PC-9 (cell line): ENCODE measurements around the gene TAB3. TPM values are rescaled to one million over a fixed set of nuclear protein-coding genes. Genes with fewer than 3 reads are reported as not detected.

Experiments
- BruUV-seq: library from RNA; stranded (reverse); fragments of 400-500 nt; replicated peaks from 2 replicates; lab custom pipeline; 2021; lab: Mats Ljungman, UMichigan
- CTCF ChIA-PET: fragments of 300-600 bp; sonication (Branson Sonifier 250); formaldehyde crosslinking; loops from one replicate; lab custom pipeline; 2022; ENCODE audit warnings: antibody characterized with exemption; lab: Charles Lee
- POLR2A ChIA-PET: fragments of 300-600 bp; sonication (Branson Sonifier 250); formaldehyde crosslinking; loops from one replicate; lab custom pipeline; 2022; ENCODE audit warnings: antibody characterized with exemption; ENCODE audit not compliant: unreplicated experiment; lab: Charles Lee
- DNase-seq, 2 experiments: peaks; one replicate each; pipeline versions ENCODE4 v3.0.0 to v3.0.0-alpha.2; 2015 to 2022; ENCODE audit warnings: mixed read lengths in 1 of 2
- H2AFZ ChIP-seq: fragments of 200-600 bp; sonication (generic); 2 replicates; pipeline ENCODE4 v1.8.1; 2017; ENCODE audit warnings: antibody characterized with exemption
- H3F3A ChIP-seq: fragments of 200-600 bp; sonication (generic); 2 replicates; pipeline ENCODE4 v1.8.1; 2017; ENCODE audit warnings: antibody characterized with exemption, mild to moderate bottlenecking, low read depth; ENCODE audit not compliant: insufficient read depth
- H3K27ac ChIP-seq: fragments of 200-600 bp; sonication (generic); 2 replicates; pipeline ENCODE4 v1.6.1; 2016; ENCODE audit warnings: mixed run types
- H3K27me3 ChIP-seq: fragments of 200-600 bp; sonication (generic); 2 replicates; pipeline ENCODE4 v1.6.1; 2016; ENCODE audit warnings: low read depth, mixed run types; ENCODE audit not compliant: insufficient read depth
- H3K36me3 ChIP-seq: fragments of 200-600 bp; sonication (generic); 2 replicates; pipeline ENCODE4 v1.6.1; 2016; ENCODE audit warnings: low read depth, mixed run types
- H3K4me1 ChIP-seq: fragments of 200-600 bp; sonication (generic); replicated peaks from 2 replicates; pipeline ENCODE4 v1.6.1; 2016; ENCODE audit warnings: mixed run types; ENCODE audit not compliant: insufficient read depth
- H3K4me2 ChIP-seq: fragments of 200-600 bp; sonication (generic); 2 replicates; pipeline ENCODE4 v1.6.1; 2017; ENCODE audit warnings: mixed run types
- H3K4me3 ChIP-seq: fragments of 200-600 bp; sonication (generic); 2 replicates; pipeline ENCODE4 v1.6.1; 2016; ENCODE audit warnings: mixed run types
- H3K79me2 ChIP-seq: fragments of 200-600 bp; sonication (generic); 2 replicates; pipeline ENCODE4 v1.6.1; 2017; ENCODE audit warnings: low read depth, mixed run types
- H3K9me2 ChIP-seq: fragments of 200-600 bp; sonication (generic); 2 replicates; pipeline ENCODE4 v1.8.1; 2017; ENCODE audit warnings: mild to moderate bottlenecking; ENCODE audit not compliant: insufficient read depth
- H3K9me3 ChIP-seq: fragments of 200-600 bp; sonication (generic); 2 replicates; pipeline ENCODE4 v1.8.1; 2016; ENCODE audit warnings: low read depth; ENCODE audit not compliant: insufficient read depth
- H4K20me1 ChIP-seq: fragments of 200-600 bp; sonication (generic); 2 replicates; pipeline ENCODE4 v1.8.1; 2017; ENCODE audit not compliant: insufficient read depth
- CTCF ChIP-seq: fragments of 200-600 bp; sonication (generic); conservative IDR thresholded peaks from 2 replicates; pipeline ENCODE4 v1.6.1; 2017; ENCODE audit warnings: mixed run types, antibody characterized with exemption, mild to moderate bottlenecking, moderate library complexity
- EZH2 ChIP-seq: fragments of 200-600 bp; sonication (generic); IDR thresholded peaks from 2 replicates; pipeline ENCODE4 v1.8.0; 2017; ENCODE audit warnings: antibody characterized with exemption, low read depth
- intact Hi-C: fragments of 100-400 bp; cut with micrococcal nuclease; formaldehyde crosslinking; loops from one replicate; pipeline ENCODE4 v1.10.0; 2022; ENCODE audit not compliant: unreplicated experiment
- total RNA-seq: library from RNA; stranded (reverse); gene quantifications from 2 replicates; pipeline ENCODE4 v1.2.3, GENCODE V29; 2021

TAB3 gene
- total RNA-seq, 1 experiment from 2014 or later = 50.8 TPM

GRCh38 chrX:30833896-30834295, 55.2 kb downstream of the TAB3 start:
- H3K9me3 ChIP-seq = no peaks in the 10 kb centered on the region
- H3K79me2 ChIP-seq = no peaks in the 10 kb centered on the region
- peaks cover 6% of the 10 kb centered on the region; the same call in 1 of the 2 replicates for H3K36me3 ChIP-seq
- no TSS peak for BruUV-seq
- H3F3A ChIP-seq = 0 out of 2 replicates have a peak, but pooled peaks cover 4% of the 10 kb centered on the region
- ChIA-PET POLR2A (no interaction called here), CTCF (no interaction called here)
- H3K9me2 ChIP-seq = no peaks in the 10 kb centered on the region
- no peak overlapping the region for H2AFZ ChIP-seq
- no peaks in the 10 kb centered on the region for H3K4me1 ChIP-seq
- no peak overlapping the region for H3K4me3 ChIP-seq
- no peak overlapping the region for H3K4me2 ChIP-seq
- TF ChIP-seq EZH2 (no peak), CTCF (no peak)
- H3K27ac ChIP-seq = no peak overlapping the region
- no peak for DNase-seq
- no peaks in the 10 kb centered on the region for H4K20me1 ChIP-seq
- intact Hi-C loops = no loop called here
- no peaks in the 10 kb centered on the region for H3K27me3 ChIP-seq

GRCh38 chrX:30831082-30831481, 58.0 kb downstream of the TAB3 start:
- no peak for DNase-seq
- Histone ChIP-seq H3K79me2 (no peaks in the 10 kb centered on the region), H3K4me2 (no peak overlapping the region), H3K27ac (no peak overlapping the region), H4K20me1 (no peaks in the 10 kb centered on the region), H2AFZ (no peak overlapping the region), H3K4me3 (no peak overlapping the region), H3K4me1 (no peaks in the 10 kb centered on the region), H3K9me2 (no peaks in the 10 kb centered on the region), H3F3A (0 out of 2 replicates have a peak, but pooled peaks cover 4% of the 10 kb centered on the region), H3K36me3 (peaks cover 6% of the 10 kb centered on the region; the same call in 1 of the 2 replicates), H3K27me3 (no peaks in the 10 kb centered on the region), H3K9me3 (no peaks in the 10 kb centered on the region)
- TF ChIP-seq EZH2 (no peak), CTCF (no peak)
- no TSS peak for BruUV-seq
- ChIA-PET CTCF (no interaction called here), POLR2A (no interaction called here)
- intact Hi-C loops = no loop called here

DNA sequence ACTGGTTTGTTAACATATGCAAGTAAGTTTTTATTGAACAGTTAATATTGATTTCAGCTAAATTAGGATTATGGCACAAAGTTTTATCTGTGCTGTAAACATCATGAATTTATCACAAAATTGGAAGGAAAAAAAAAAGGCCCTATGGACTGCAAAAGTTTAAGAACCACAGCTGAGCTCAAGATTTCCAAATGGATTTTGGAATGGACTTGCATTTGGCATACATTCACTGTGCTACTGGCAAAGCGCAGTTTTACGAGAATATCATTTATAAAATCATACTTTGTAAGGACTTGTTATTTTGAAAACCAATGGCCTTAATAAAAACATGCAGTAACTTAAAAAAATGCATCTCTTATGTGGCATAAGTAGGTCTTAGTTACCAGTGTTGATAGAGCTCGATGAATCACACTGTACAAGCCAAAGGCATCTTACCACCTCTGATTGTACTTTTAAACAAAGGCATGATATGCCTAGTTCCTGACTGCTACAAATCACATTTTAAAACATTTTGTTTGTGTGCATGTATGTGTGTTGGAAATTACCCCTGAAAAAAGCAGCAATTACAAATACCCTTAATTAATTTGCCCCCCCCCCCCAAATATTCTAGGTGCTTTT, 58.6 kb downstream of the TAB3 start:
- H4K20me1 ChIP-seq = no peaks in the 10 kb centered on the region
- H3F3A ChIP-seq = 0 out of 2 replicates have a peak, but pooled peaks cover 4% of the 10 kb centered on the region
- H3K4me3 ChIP-seq = no peak overlapping the region
- H3K27ac ChIP-seq = no peak overlapping the region
- no peak for DNase-seq
- BruUV-seq = no TSS peak
- H3K9me2 ChIP-seq = no peaks in the 10 kb centered on the region
- H3K4me1 ChIP-seq = no peaks in the 10 kb centered on the region
- intact Hi-C loops = no loop called here
- TF ChIP-seq CTCF (no peak), EZH2 (no peak)
- ChIA-PET CTCF (no interaction called here), POLR2A (no interaction called here)
- no peaks in the 10 kb centered on the region for H3K79me2 ChIP-seq
- no peak overlapping the region for H3K4me2 ChIP-seq
- H2AFZ ChIP-seq = no peak overlapping the region
- no peaks in the 10 kb centered on the region for H3K9me3 ChIP-seq
- H3K36me3 ChIP-seq = peaks cover 3% of the 10 kb centered on the region; the same call in 1 of the 2 replicates
- no peaks in the 10 kb centered on the region for H3K27me3 ChIP-seq
